Smooth muscle cell (in vitro differentiated cells): Measurements from ENCODE around the gene ZNF385C. TPM values are rescaled to one million over a fixed set of nuclear protein-coding genes. Genes with fewer than 3 reads are reported as not detected.
A peak's percentile ranks its signal among the peaks of the same experiment; 100 is the strongest.

Source experiments
- DNase-seq: peaks from one replicate; lab custom pipeline; 2025; ENCODE audit not compliant: unreplicated experiment; lab: John Stamatoyannopoulos, UW
- H2AFZ ChIP-seq: fragments of 200-600 bp; sonication (generic); 2 replicates; pipeline ENCODE4 v1.6.0; 2016; ENCODE audit warnings: antibody characterized with exemption, low read depth, mild to moderate bottlenecking
- H3F3A ChIP-seq: fragments of 200-600 bp; sonication (generic); 2 replicates; pipeline ENCODE4 v1.6.0; 2017; ENCODE audit warnings: antibody characterized with exemption, low read depth
- H3K27ac ChIP-seq: fragments of 200-600 bp; sonication (generic); 2 replicates; pipeline ENCODE4 v1.5.1; 2016; ENCODE audit warnings: low read depth, mild to moderate bottlenecking
- H3K27me3 ChIP-seq: fragments of 200-600 bp; sonication (generic); 2 replicates; pipeline ENCODE4 v1.6.1; 2016; ENCODE audit warnings: low read depth, mild to moderate bottlenecking
- H3K36me3 ChIP-seq: fragments of 200-600 bp; sonication (generic); 2 replicates; pipeline ENCODE4 v1.5.1; 2016; ENCODE audit warnings: low read depth
- H3K4me1 ChIP-seq: fragments of 200-600 bp; sonication (generic); 2 replicates; pipeline ENCODE4 v1.5.1; 2016; ENCODE audit warnings: low read depth
- H3K4me2 ChIP-seq: fragments of 200-600 bp; sonication (generic); 2 replicates; pipeline ENCODE4 v1.6.0; 2016; ENCODE audit warnings: mild to moderate bottlenecking
- H3K4me3 ChIP-seq: fragments of 200-600 bp; sonication (generic); 2 replicates; pipeline ENCODE4 v1.5.1; 2016; ENCODE audit warnings: mild to moderate bottlenecking
- H3K79me2 ChIP-seq: fragments of 200-600 bp; sonication (generic); 2 replicates; pipeline ENCODE4 v1.6.0; 2016; ENCODE audit warnings: low read depth, mild to moderate bottlenecking
- H3K9ac ChIP-seq: fragments of 200-600 bp; sonication (generic); 2 replicates; pipeline ENCODE4 v1.6.0; 2016; ENCODE audit warnings: low read depth
- H3K9me3 ChIP-seq: fragments of 200-600 bp; sonication (generic); replicated peaks from 2 replicates; pipeline ENCODE4 v1.5.1; 2016; ENCODE audit warnings: low read depth
- H4K20me1 ChIP-seq: fragments of 200-600 bp; sonication (generic); 2 replicates; pipeline ENCODE4 v1.6.0; 2016; ENCODE audit warnings: low read depth
- WGBS: methylation state at CpG from one replicate; pipeline ENCODE4 v1.1.7; 2016; ENCODE audit warnings: low lambda C conversion rate; 5-methylcytosine and 5-hydroxymethylcytosine counted together
- polyA plus RNA-seq: library from polyadenylated mRNA; unstranded; fragments of >200 nt; fragmentation: Nextera tagmentation; extraction: Ambion mirVana; gene quantifications from 2 replicates; pipeline ENCODE4 v1.2.1, GENCODE V29; 2016
- total RNA-seq: library from RNA; depleted of rRNA; stranded (reverse); fragments of >200 nt; gene quantifications from 2 replicates; pipeline ENCODE4 v1.2.3, GENCODE V29; 2014
- TF ChIP-seq, protein P1 (sequence below): fragments of 200-600 bp; sonication (generic); IDR thresholded peaks from 2 replicates; pipeline ENCODE4 v1.5.1; 2017; ENCODE audit warnings: borderline replicate concordance, mild to moderate bottlenecking, antibody characterized with exemption; ENCODE audit not compliant: insufficient read depth, poor library complexity, severe bottlenecking

Gene ZNF385C
- total and polyA plus RNA-seq, 2 experiments from 2014 or later, result 0.45 to 0.70 TPM

DNA sequence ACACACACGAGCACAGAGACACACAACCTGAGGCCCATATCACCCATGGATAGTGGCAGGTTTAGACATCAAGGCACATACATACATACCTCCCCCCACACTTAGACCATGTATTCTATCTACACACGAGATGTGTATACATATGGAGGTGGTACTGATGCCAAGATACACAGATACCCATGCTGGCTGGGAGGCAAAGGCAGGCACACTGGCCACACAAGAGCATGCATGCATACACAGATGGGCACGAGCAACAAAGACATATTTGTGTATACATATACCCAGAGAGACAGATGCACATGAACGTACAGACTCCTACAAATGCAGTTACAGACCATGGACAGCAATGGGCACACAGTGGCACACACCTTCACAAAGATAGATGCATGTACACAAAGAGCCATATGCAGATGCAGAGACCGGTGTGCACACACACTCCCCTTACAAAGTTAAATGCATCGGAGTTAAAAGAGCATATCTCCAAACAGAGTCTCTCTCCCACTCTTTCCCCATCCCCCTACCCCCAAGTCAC lies 45.9 kb downstream of the ZNF385C start:
- Histone ChIP-seq H3K4me3 (no peak overlapping the region), H3K36me3 (no peaks in the 10 kb centered on the region), H3K4me2 (no peak overlapping the region), H4K20me1 (no peaks in the 10 kb centered on the region), H3F3A (no peaks in the 10 kb centered on the region), H3K9me3 (no peaks in the 10 kb centered on the region), H3K9ac (no peak overlapping the region), H3K27me3 (peaks cover 7% of the 10 kb centered on the region), H3K4me1 (peaks cover 16% of the 10 kb centered on the region), H2AFZ (no peak overlapping the region), H3K27ac (no peak overlapping the region), H3K79me2 (no peaks in the 10 kb centered on the region)
- no peak for DNase-seq
- WGBS, result 86% methylated on average over 6 of the region's 6 CpGs
- TF ChIP-seq, protein P1, sequence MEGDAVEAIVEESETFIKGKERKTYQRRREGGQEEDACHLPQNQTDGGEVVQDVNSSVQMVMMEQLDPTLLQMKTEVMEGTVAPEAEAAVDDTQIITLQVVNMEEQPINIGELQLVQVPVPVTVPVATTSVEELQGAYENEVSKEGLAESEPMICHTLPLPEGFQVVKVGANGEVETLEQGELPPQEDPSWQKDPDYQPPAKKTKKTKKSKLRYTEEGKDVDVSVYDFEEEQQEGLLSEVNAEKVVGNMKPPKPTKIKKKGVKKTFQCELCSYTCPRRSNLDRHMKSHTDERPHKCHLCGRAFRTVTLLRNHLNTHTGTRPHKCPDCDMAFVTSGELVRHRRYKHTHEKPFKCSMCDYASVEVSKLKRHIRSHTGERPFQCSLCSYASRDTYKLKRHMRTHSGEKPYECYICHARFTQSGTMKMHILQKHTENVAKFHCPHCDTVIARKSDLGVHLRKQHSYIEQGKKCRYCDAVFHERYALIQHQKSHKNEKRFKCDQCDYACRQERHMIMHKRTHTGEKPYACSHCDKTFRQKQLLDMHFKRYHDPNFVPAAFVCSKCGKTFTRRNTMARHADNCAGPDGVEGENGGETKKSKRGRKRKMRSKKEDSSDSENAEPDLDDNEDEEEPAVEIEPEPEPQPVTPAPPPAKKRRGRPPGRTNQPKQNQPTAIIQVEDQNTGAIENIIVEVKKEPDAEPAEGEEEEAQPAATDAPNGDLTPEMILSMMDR, result no peak

DNA sequence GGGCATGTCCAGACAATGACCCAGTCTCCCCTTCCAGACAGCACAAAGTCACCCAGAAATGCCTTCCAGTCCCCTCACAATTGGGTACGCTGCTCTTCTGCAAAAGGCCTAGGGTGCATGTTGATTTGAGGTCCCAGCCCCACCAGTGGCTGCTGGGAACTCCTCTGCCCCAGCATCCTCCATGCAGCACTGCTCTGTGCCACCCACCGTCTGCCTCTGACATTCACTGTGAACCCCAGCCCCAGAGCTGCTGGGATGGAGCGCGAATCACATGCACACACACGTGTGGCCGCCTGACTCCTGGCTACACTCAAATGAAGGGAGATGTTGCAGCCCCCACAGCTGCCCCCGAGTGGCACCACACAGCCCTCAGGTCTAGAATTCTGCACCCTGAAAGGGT lies 46.6 kb downstream of the ZNF385C start:
- TF ChIP-seq, protein P1, result no peak
- no peaks in the 10 kb centered on the region for H3K79me2 ChIP-seq
- no peak overlapping the region for H3K4me3 ChIP-seq
- H3K9ac ChIP-seq, result no peak overlapping the region
- H3K9me3 ChIP-seq, result no peaks in the 10 kb centered on the region
- no peaks in the 10 kb centered on the region for H3F3A ChIP-seq
- no peak for DNase-seq
- H4K20me1 ChIP-seq, result no peaks in the 10 kb centered on the region
- 98% methylated on average over 7 of the region's 7 CpGs for WGBS
- peaks cover 16% of the 10 kb centered on the region for H3K4me1 ChIP-seq
- H3K36me3 ChIP-seq, result no peaks in the 10 kb centered on the region
- no peak overlapping the region for H3K27ac ChIP-seq
- H3K27me3 ChIP-seq, result peaks cover 7% of the 10 kb centered on the region
- no peak overlapping the region for H3K4me2 ChIP-seq
- H2AFZ ChIP-seq, result no peak overlapping the region

DNA sequence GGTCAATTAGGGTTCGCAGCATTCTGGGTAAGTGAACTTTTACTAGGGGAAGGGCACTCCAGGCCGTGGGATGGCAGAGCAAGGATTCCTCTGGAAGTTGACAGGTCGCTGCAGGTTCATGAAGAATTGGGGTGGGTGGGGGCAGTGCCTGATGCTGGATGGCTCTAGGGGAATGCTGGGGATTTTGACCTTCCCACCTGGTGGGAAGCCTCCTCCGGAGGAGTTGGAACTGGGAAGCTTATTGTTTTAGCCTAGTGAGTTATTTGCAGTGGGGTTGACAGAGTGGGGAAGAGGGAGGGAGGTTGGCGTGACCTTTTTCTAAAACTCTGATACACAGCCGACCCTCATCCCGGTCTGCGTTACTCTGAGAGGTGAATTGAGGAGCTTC lies 47.3 kb downstream of the ZNF385C start:
- H3K27ac ChIP-seq, result no peak overlapping the region
- 55% methylated on average over 8 of the region's 8 CpGs for WGBS
- H3K79me2 ChIP-seq, result no peaks in the 10 kb centered on the region
- H3K4me2 ChIP-seq, result peak overlapping the region; percentile 92
- no peaks in the 10 kb centered on the region for H3K36me3 ChIP-seq
- no peak for DNase-seq
- TF ChIP-seq, protein P1, result no peak
- H3K4me3 ChIP-seq, result peak overlapping the region; percentile 72
- H3K27me3 ChIP-seq, result peaks cover 7% of the 10 kb centered on the region
- H4K20me1 ChIP-seq, result no peaks in the 10 kb centered on the region
- H3F3A ChIP-seq, result no peaks in the 10 kb centered on the region
- H3K9me3 ChIP-seq, result no peaks in the 10 kb centered on the region
- no peak overlapping the region for H3K9ac ChIP-seq
- peak overlapping the region; percentile 95 for H2AFZ ChIP-seq
- peaks cover 16% of the 10 kb centered on the region for H3K4me1 ChIP-seq

DNA sequence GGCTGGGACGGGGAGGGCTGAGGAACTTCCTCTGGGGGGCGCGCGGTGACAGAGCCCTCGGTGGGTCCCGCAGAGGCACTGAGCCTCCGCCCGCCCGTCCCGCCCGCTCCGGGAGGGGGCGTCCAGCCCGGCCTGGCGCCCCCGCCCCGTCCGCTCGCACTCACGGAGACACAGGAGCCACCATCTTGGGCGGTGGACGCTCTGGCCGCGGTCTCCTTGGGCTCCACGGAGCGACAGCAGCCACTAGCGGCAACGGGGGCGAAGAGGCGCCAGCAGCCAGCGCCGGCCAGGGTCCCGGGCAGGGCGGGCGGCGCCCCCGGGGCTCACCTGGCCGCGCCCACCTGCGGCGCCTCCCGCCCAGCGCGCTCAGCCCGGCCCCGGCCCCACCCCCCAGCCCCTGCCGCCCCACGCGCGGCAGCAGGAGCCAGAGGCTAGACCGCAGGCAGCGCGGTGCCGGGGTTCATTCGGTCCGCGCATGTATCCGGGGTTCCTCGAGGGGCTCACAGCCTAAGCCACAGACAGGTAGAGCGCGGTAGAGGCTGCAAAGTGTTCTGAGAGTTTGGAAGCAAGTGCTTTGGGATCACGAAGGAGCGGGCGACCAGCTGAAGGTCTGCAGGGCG lies 47.8 kb downstream of the ZNF385C start, which contains the start of gene C17orf113:
Gene C17orf113 (minus strand): TSS at position 209 of the 620 bp plus-strand sequence. CDS start 7,225 bp downstream, outside the sequence.
- peak; percentile 20 for DNase-seq
- H2AFZ ChIP-seq, result peak within 1 kb of the TSS; percentile 97
- TF ChIP-seq, protein P1, result peak; percentile 24
- WGBS, result under 1% methylated on average over 49 of the region's 65 CpGs
- peak within 1 kb of the TSS; percentile 92 for H3K4me2 ChIP-seq
- H3K79me2 ChIP-seq, result no peaks in the 10 kb centered on the region
- H3K4me1 ChIP-seq, result peaks cover 13% of the 10 kb centered on the region
- no peaks in the 10 kb centered on the region for H3K36me3 ChIP-seq
- peak within 1 kb of the TSS; percentile 72 for H3K4me3 ChIP-seq
- no peaks in the 10 kb centered on the region for H4K20me1 ChIP-seq
- no peaks in the 10 kb centered on the region for H3K9me3 ChIP-seq
- H3K27ac ChIP-seq, result no peak within 1 kb of the TSS
- H3K9ac ChIP-seq, result peak within 1 kb of the TSS; percentile 54
- H3F3A ChIP-seq, result no peaks in the 10 kb centered on the region
- peaks cover 7% of the 10 kb centered on the region for H3K27me3 ChIP-seq
